ENCODE data around the gene SEMA7A. TPM values are rescaled to one million over a fixed set of nuclear protein-coding genes. Genes with fewer than 3 reads are reported as not detected.

SEMA7A gene
- total and polyA plus RNA-seq, 9 of the 15 experiments (the other 6 are each of a cell fraction or from before 2014, with no cell fraction given) = 0.04 to 8.2 (median 5.4) TPM; not detected in 1

- TF ChIP-seq ZNF655 (CRISPR knock-in tag; IDR thresholded peaks at IDR 0.05) (no peak; the same call in 1 of the 2 replicates), ELK1 (CRISPR knock-in tag; IDR thresholded peaks at IDR 0.05) (no peak), ZC3H4 (CRISPR knock-in tag; IDR thresholded peaks at IDR 0.05; ENCODE audit: borderline replicate concordance) (no peak), NFXL1 (CRISPR knock-in tag; IDR thresholded peaks at IDR 0.05) (no peak), CBX3 (IDR thresholded peaks at IDR 0.05; ENCODE audit: borderline replicate concordance in 1 of 2, low read length in 2 of 2) (no peak), NFE2L1 (tag; IDR thresholded peaks at IDR 0.05; ENCODE audit: borderline replicate concordance, low read depth) (no peak), ZNF668 (CRISPR knock-in tag; IDR thresholded peaks at IDR 0.05) (no peak), IRF2 (CRISPR knock-in tag; IDR thresholded peaks at IDR 0.05) (no peak), HEY1 (CRISPR knock-in tag; IDR thresholded peaks at IDR 0.05; ENCODE audit: borderline replicate concordance) (no peak), RFX7 (CRISPR knock-in tag; IDR thresholded peaks at IDR 0.05) (no peak), TEAD4 (IDR thresholded peaks at IDR 0.05; ENCODE audit: low read length) (no peak), TEAD4 (CRISPR knock-in tag; IDR thresholded peaks at IDR 0.05; ENCODE audit: borderline replicate concordance) (no peak), RBM15 (IDR thresholded peaks at IDR 0.05; ENCODE audit: insufficient read depth, low read length) (no peak), USF2 (CRISPR knock-in tag; IDR thresholded peaks at IDR 0.05) (no peak), NR2F6 (CRISPR knock-in tag; IDR thresholded peaks at IDR 0.05) (no peak), KLF1 (tag; IDR thresholded peaks at IDR 0.05) (peak; percentile 28; the same call in 1 of the 2 replicates), ZNF239 (CRISPR knock-in tag; IDR thresholded peaks at IDR 0.05) (no peak), FOXK2 (conservative IDR thresholded peaks at IDR 0.05 in 1 of 2, IDR thresholded peaks at IDR 0.05 in 1 of 2; ENCODE audit: low read depth in 2 of 2) (no peak), CTBP1 (IDR thresholded peaks at IDR 0.05; ENCODE audit: borderline replicate concordance) (peak; percentile 99), ZNF830 (CRISPR knock-in tag; IDR thresholded peaks at IDR 0.05) (no peak), FOXJ3 (CRISPR knock-in tag; IDR thresholded peaks at IDR 0.05) (no peak), ZNF740 (CRISPR knock-in tag; IDR thresholded peaks at IDR 0.05) (no peak), ZNF740 (tag; IDR thresholded peaks at IDR 0.05) (no peak), CREB3L1 (IDR thresholded peaks at IDR 0.05; ENCODE audit: borderline replicate concordance, low read depth) (no peak)
These were observed at the start of gene SEMA7A (continued) for GRCh38 chr15:74433592-74434262.

Data from K562 (cell line).